Measurements from ENCODE around the gene FXYD6. TPM values are rescaled to one million over a fixed set of nuclear protein-coding genes. Genes with fewer than 3 reads are reported as not detected.

FXYD6 gene
- total RNA-seq, 1 experiment from 2014 or later, result not detected

DNA sequence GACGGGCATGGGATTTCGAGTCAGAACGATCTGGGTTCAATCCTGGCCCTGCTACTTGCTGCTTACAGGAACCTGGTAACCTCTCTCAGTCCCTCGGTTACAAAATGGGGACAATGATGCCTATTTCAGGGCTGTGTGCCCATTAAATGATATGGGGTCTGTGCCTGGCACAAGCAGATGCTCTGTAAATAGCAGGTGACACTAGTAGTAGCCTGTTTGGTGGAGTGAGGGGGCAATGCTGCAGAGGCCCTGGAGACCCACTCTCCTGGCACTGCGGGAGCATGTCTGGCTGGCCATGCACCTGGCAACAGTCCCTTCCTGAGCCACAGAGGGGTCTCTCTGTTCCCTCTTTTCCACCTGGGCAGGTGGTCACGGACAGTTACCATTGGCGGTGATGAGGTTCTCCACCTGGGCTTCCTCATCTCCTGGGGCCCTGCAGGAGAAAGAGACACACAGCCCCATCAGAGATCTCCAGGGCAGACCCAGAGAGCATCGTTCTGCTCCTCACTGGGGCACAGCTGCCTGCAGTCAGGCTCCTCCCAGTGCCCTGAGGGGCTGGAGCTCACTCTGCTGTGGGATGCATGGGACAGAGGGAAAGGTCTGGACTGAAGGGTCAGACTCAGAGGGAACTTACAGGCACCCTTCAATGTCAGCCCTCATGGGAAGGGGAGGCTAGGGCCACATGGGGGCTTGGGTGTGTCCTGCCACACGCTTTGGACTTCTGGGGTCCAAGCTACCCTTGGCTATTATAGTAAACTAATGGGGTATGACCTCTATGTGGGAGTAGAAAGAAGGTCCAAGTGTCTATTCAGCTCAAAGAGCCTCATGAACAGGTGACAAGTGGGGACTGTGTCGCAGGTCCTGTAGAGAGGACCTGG is 36.3 kb downstream of the FXYD6 start:
- TF ChIP-seq CTCF (conservative IDR thresholded peaks at IDR 0.05; ENCODE audit: low read depth, low read length), result no peak
- TF ChIP-seq EZH2phosphoT487 (IDR thresholded peaks at IDR 0.05; ENCODE audit: borderline replicate concordance, low read length), result no peak
- no peak for TF ChIP-seq EZH2 (IDR thresholded peaks at IDR 0.05; ENCODE audit: low read length, unreplicated experiment)
- ATAC-seq (no peak), DNase-seq (no peak)
- H3K4me3 ChIP-seq (ENCODE audit: low read length), result no peak overlapping the region
- H3K4me2 ChIP-seq (ENCODE audit: low read length), result no peak overlapping the region
- H3K9me2 ChIP-seq (replicated peaks; ENCODE audit: low read length), result no peaks in the 10 kb centered on the region
- no peak overlapping the region for H3K9ac ChIP-seq (ENCODE audit: low read length)
- H3K36me3 ChIP-seq (ENCODE audit: low read depth, low read length), result no peaks in the 10 kb centered on the region
- no peaks in the 10 kb centered on the region for H3K79me2 ChIP-seq (ENCODE audit: low read length)
- no peaks in the 10 kb centered on the region for H3K9me3 ChIP-seq (ENCODE audit: low read length)
- H3K4me1 ChIP-seq (ENCODE audit: insufficient read depth, low read length), result no peaks in the 10 kb centered on the region
- intact Hi-C loops (cut with micrococcal nuclease), result no loop called here
- no peaks in the 10 kb centered on the region for H3F3A ChIP-seq (ENCODE audit: low read length, unreplicated experiment)
- no peaks in the 10 kb centered on the region for H4K20me1 ChIP-seq (ENCODE audit: low read length)
- CTCF ChIA-PET, result no interaction called here
- H3K27me3 ChIP-seq (ENCODE audit: low read length), result peaks cover 71% of the 10 kb centered on the region
- no TSS peak for BruUV-seq (replicated peaks)
- POLR2A ChIA-PET (ENCODE audit: unreplicated experiment), result no interaction called here
- no peak overlapping the region for H2AFZ ChIP-seq (ENCODE audit: low read length)
- H3K27ac ChIP-seq (ENCODE audit: low read length), result no peak overlapping the region

DNA sequence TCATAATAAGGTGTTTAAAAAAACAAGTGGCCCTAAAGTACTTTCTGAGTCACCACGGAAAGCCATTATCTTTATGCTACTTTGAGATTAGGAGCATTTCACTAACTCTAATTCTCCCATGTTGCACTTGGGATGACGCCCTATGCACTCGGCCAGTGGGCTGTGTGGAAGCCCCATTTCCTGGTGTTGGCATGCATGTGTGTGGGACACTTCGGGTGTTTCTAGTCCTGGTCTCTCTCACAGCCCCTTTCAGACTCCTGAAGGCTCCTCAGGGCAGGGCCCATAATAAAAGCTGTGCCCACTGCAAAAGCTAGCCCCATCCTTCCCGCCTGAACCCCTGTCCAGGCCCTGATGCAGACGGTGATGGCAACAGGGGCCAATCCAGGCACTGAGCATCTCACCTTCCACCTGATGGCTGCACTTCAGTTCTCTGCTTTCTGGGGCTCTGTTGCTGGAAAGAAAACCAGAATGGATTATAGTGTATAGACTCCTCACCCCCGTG is 37.0 kb downstream of the FXYD6 start:
- Histone ChIP-seq H3K4me2 (ENCODE audit: low read length) (no peak overlapping the region), H3K9me3 (ENCODE audit: low read length) (no peaks in the 10 kb centered on the region), H3K27me3 (ENCODE audit: low read length) (peaks cover 73% of the 10 kb centered on the region), H3K9me2 (replicated peaks; ENCODE audit: low read length) (no peaks in the 10 kb centered on the region), H3K36me3 (ENCODE audit: low read depth, low read length) (no peaks in the 10 kb centered on the region), H3K4me1 (ENCODE audit: insufficient read depth, low read length) (no peaks in the 10 kb centered on the region), H3K9ac (ENCODE audit: low read length) (no peak overlapping the region), H3K27ac (ENCODE audit: low read length) (no peak overlapping the region), H3F3A (ENCODE audit: low read length, unreplicated experiment) (no peaks in the 10 kb centered on the region), H2AFZ (ENCODE audit: low read length) (no peak overlapping the region), H4K20me1 (ENCODE audit: low read length) (no peaks in the 10 kb centered on the region), H3K79me2 (ENCODE audit: low read length) (no peaks in the 10 kb centered on the region), H3K4me3 (ENCODE audit: low read length) (no peak overlapping the region)
- intact Hi-C loops (cut with micrococcal nuclease), result no loop called here
- ATAC-seq (no peak), DNase-seq (no peak)
- no peak for TF ChIP-seq EZH2 (IDR thresholded peaks at IDR 0.05; ENCODE audit: low read length, unreplicated experiment)
- ChIA-PET POLR2A (ENCODE audit: unreplicated experiment) (no interaction called here), CTCF (no interaction called here)
- no TSS peak for BruUV-seq (replicated peaks)

DNA sequence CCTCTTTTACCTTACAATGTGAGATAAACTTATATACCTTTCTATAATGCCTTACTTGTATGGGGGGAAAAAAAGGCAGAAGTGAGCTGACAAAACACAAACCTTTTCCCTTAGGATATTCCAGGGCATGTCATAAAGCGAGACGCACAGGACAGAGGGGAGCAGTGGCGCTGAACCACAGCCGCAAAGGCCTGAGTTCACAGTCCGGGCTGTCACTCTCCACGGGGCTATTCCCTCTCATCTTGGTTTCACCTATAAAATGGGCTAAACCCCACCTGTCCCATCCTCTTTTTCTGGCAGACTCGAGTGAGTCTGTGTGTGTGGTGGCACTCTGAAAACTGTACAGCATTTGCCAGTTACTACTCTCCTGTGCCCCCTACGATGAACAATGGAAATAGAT is 37.6 kb downstream of the FXYD6 start:
- Histone ChIP-seq H3K4me1 (ENCODE audit: insufficient read depth, low read length) (no peaks in the 10 kb centered on the region), H4K20me1 (ENCODE audit: low read length) (no peaks in the 10 kb centered on the region), H3K9ac (ENCODE audit: low read length) (no peak overlapping the region), H3K4me2 (ENCODE audit: low read length) (no peak overlapping the region), H3K79me2 (ENCODE audit: low read length) (no peaks in the 10 kb centered on the region), H2AFZ (ENCODE audit: low read length) (no peak overlapping the region), H3K9me2 (replicated peaks; ENCODE audit: low read length) (no peaks in the 10 kb centered on the region), H3K9me3 (ENCODE audit: low read length) (no peaks in the 10 kb centered on the region), H3F3A (ENCODE audit: low read length, unreplicated experiment) (no peaks in the 10 kb centered on the region), H3K27ac (ENCODE audit: low read length) (no peak overlapping the region), H3K27me3 (ENCODE audit: low read length) (peaks cover 78% of the 10 kb centered on the region), H3K36me3 (ENCODE audit: low read depth, low read length) (no peaks in the 10 kb centered on the region), H3K4me3 (ENCODE audit: low read length) (no peak overlapping the region)
- ATAC-seq (no peak), DNase-seq (no peak)
- ChIA-PET POLR2A (ENCODE audit: unreplicated experiment) (no interaction called here), CTCF (no interaction called here)
- BruUV-seq (replicated peaks), result no TSS peak
- no peak for TF ChIP-seq EZH2 (IDR thresholded peaks at IDR 0.05; ENCODE audit: low read length, unreplicated experiment)
- TF ChIP-seq CTCF (conservative IDR thresholded peaks at IDR 0.05; ENCODE audit: low read depth, low read length), result no peak
- no peak for TF ChIP-seq EZH2phosphoT487 (IDR thresholded peaks at IDR 0.05; ENCODE audit: borderline replicate concordance, low read length)
- intact Hi-C loops (cut with micrococcal nuclease), result no loop called here
